Stomach (tissue), 9 donors: ENCODE measurements around the gene MAPKAPK5. TPM values are rescaled to one million over a fixed set of nuclear protein-coding genes. Genes with fewer than 3 reads are reported as not detected.
A peak's percentile ranks its signal among the peaks of the same experiment; 100 is the strongest.

Source experiments
- DNase-seq, 2 donors: peaks; one replicate each; pipeline versions ENCODE4 v3.0.0 to v3.0.0-alpha.2; 2013 to 2019
- H3K27ac ChIP-seq, 5 donors: fragments of 200-600 bp in 4 of 5; sonication (generic) in 4 of 5; one replicate each; pipeline ENCODE4 v1.5.1; 2013 to 2019; ENCODE audit warnings: mild to moderate bottlenecking in 1 of 5, moderate library complexity in 1 of 5
- H3K27me3 ChIP-seq, 3 donors: fragments of 200-600 bp; sonication (generic); one replicate each; pipeline ENCODE4 v1.5.1; 2017 to 2019; ENCODE audit warnings: mixed run types in 1 of 3
- H3K36me3 ChIP-seq, 4 donors: fragments of 200-600 bp; sonication (generic); 1 replicate in 3 of 4; 2 replicates in 1 of 4; pipeline ENCODE4 v1.5.1; 2016 to 2019
- H3K4me1 ChIP-seq, 4 donors: fragments of 200-600 bp; sonication (generic); one replicate each; pipeline ENCODE4 v1.5.1; 2016 to 2019
- H3K4me3 ChIP-seq, 4 donors: fragments of 200-600 bp; sonication (generic) in 3 of 4; one replicate each; pipeline ENCODE4 v1.5.1; 2016 to 2019; ENCODE audit warnings: mild to moderate bottlenecking in 1 of 4
- H3K9me3 ChIP-seq, 4 donors: fragments of 200-600 bp; sonication (generic); one replicate each; pipeline ENCODE4 v1.5.1; 2016 to 2019
- CTCF ChIP-seq, 7 experiments: fragments of 450-650 bp in 4 of 7; fragments of 200-600 bp in 3 of 7; sonication (generic) in 3 of 7; IDR thresholded peaks; one replicate each; pipeline ENCODE4 v1.5.1; 2016 to 2019; ENCODE audit warnings: antibody characterized with exemption in 7 of 7, control low read depth in 2 of 7, mild to moderate bottlenecking in 1 of 7
- EP300 ChIP-seq: sonication (generic); formaldehyde crosslinking; IDR thresholded peaks from one replicate; pipeline ENCODE4 v1.6.1; 2017; ENCODE audit warnings: antibody characterized with exemption
- POLR2A ChIP-seq, 4 donors: fragments of 450-650 bp; IDR thresholded peaks; one replicate each; pipeline ENCODE4 v1.6.1; 2016; ENCODE audit warnings: antibody characterized with exemption in 4 of 4, control low read depth in 2 of 4, mild to moderate bottlenecking in 1 of 4, moderate library complexity in 1 of 4
- POLR2AphosphoS5 ChIP-seq, 3 donors: sonication (generic); formaldehyde crosslinking; IDR thresholded peaks; one replicate each; pipeline ENCODE4 v1.6.1; 2016; ENCODE audit warnings: antibody characterized with exemption in 3 of 3
- WGBS, 5 donors: extraction: QIAGEN DNeasy Blood & Tissue Kit in 3 of 5; methylation state at CpG; one replicate each; pipeline versions ENCODE4 v1.1.5 to v1.1.7; 2013 to 2018; 5-methylcytosine and 5-hydroxymethylcytosine counted together
- intact Hi-C: fragments of 100-400 bp; cut with DNase I; formaldehyde crosslinking; loops from one replicate; pipeline ENCODE4 v1.15.1; 2023; ENCODE audit warnings: low total_unique reads
- polyA plus RNA-seq, 3 donors: library from polyadenylated mRNA; stranded (reverse); fragments of 200-250 nt; gene quantifications; one replicate each; pipeline ENCODE4 v1.2.3, GENCODE V29; 2013
- total RNA-seq, 5 donors: library from RNA; depleted of rRNA; stranded (reverse); fragments of >200 nt; gene quantifications; one replicate each; pipeline versions ENCODE4 v1.1.0 to v1.2.3, GENCODE V29; 2014 to 2016
- donor health status: healthy with polysubstance abuse.
- donor health status: Bipolar disorder and iron deficiency.
- donor health status: healthy.

Gene MAPKAPK5
- total and polyA plus RNA-seq, 8 donors: 15.1 to 124 (median 50.7) TPM

GRCh38 chr12:111887926-111888745, 46.1 kb downstream of the MAPKAPK5 start:
- WGBS, 5 donors: 88 to 97% (median 90%) methylated on average over 9 to 11 of the region's 11 CpGs
- intact Hi-C loops: no loop called here
- H3K27me3 ChIP-seq: no peaks in the 10 kb centered on the region
- TF ChIP-seq CTCF (IDR thresholded peaks at IDR 0.05) (no peak), POLR2AphosphoS5 (IDR thresholded peaks at IDR 0.05) (no peak), EP300 (no peak), POLR2A (IDR thresholded peaks at IDR 0.05) (no peak)
- H3K36me3 ChIP-seq: peaks cover 62 to 100% (median 99%) of the 10 kb centered on the region in 4 donors
- no peak for DNase-seq
- H3K27ac ChIP-seq: peak overlapping the region in 1 of 5 donors; percentile 28
- H3K9me3 ChIP-seq: no peaks in the 10 kb centered on the region
- no peak overlapping the region for H3K4me3 ChIP-seq
- no peaks in the 10 kb centered on the region for H3K4me1 ChIP-seq

DNA sequence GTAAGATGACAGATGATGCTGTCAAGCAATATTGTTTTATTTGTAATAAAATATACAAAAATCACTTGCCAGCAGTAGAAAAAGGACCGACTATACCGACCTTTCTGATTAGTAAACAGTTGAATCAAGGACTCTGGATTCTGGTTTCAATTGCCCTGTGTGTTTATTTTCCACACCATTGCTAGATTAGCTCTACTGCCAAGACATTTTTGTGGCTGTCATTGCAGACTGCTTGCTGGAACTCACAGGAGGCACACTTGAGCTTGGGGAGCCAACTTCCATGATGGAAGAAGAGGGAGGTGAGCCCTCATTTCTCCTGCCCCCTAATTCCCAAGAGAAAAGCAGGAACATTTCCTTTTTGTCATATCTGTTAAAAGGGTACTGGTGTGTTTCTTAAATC, 51.3 kb downstream of the MAPKAPK5 start:
- peaks cover 36 to 90% (median 89%) of the 10 kb centered on the region in 4 donors for H3K36me3 ChIP-seq
- no peaks in the 10 kb centered on the region for H3K27me3 ChIP-seq
- intact Hi-C loops: no loop called here
- H3K4me1 ChIP-seq: no peaks in the 10 kb centered on the region
- no peak for DNase-seq
- no peak overlapping the region for H3K4me3 ChIP-seq
- H3K27ac ChIP-seq: no peak overlapping the region
- no peaks in the 10 kb centered on the region for H3K9me3 ChIP-seq
- TF ChIP-seq POLR2AphosphoS5 (IDR thresholded peaks at IDR 0.05) (peak in 1 of 3 donors; percentile 13), EP300 (no peak)
- 23 to 44% (median 30%) methylated on average over 2 of the region's 2 CpGs for WGBS, 5 donors

DNA sequence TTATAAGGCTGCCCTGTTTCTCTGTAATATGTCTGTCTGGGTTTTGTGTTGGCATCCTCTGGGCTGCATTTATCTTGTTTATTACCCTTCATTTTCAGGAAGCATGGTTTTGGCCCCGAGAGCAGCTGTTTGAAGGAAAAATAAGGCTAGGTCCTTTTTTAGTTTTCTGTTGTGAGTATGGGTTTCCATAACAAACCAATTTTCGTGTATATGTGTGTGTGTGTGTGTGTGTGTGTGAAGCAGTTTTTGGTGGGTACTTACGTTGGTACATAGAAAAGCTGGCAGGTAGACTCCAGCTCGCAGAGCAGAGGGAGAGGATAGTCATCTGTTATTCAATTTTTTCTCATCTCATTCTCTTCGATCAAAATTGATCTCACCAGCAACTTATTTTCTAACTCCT, 52.5 kb downstream of the MAPKAPK5 start:
- Histone ChIP-seq H3K27me3 (no peaks in the 10 kb centered on the region), H3K4me3 (no peak overlapping the region), H3K36me3 (peaks cover 30 to 89% (median 83%) of the 10 kb centered on the region in 4 donors), H3K27ac (no peak overlapping the region), H3K9me3 (no peaks in the 10 kb centered on the region), H3K4me1 (no peaks in the 10 kb centered on the region)
- DNase-seq: no peak
- intact Hi-C loops: no loop called here
- 71 to 93% (median 89%) methylated on average over 5 of the region's 5 CpGs for WGBS, 5 donors
- TF ChIP-seq EP300 (no peak), POLR2A (IDR thresholded peaks at IDR 0.05) (no peak), CTCF (IDR thresholded peaks at IDR 0.05) (no peak), POLR2AphosphoS5 (IDR thresholded peaks at IDR 0.05) (no peak)

DNA sequence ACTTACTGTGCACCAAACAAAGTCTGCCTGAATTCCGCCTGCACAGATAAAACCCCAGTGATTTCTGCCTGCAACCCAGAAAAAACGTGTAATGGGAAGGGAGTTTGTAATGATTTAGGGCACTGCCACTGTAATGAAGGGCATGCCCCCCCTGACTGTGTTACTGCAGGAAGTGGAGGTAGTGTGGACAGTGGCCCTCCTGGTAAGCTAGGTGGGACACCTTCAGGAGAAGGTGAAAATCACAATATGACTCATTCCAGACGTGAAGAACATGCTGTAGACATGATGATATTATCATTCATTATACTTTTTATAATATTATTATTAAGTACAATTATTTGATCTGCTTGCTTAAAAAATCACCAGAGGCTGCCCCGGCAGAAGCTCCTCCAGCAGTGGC, 59.2 kb downstream of the MAPKAPK5 start:
- no peaks in the 10 kb centered on the region for H3K27me3 ChIP-seq
- no peak for TF ChIP-seq CTCF (IDR thresholded peaks at IDR 0.05)
- TF ChIP-seq EP300: no peak
- TF ChIP-seq POLR2AphosphoS5 (IDR thresholded peaks at IDR 0.05): no peak
- no peak for TF ChIP-seq POLR2A (IDR thresholded peaks at IDR 0.05)
- no peaks in the 10 kb centered on the region for H3K4me1 ChIP-seq
- no peaks in the 10 kb centered on the region for H3K9me3 ChIP-seq
- DNase-seq: no peak
- H3K4me3 ChIP-seq: no peak overlapping the region
- H3K36me3 ChIP-seq: peaks cover 0 to 39% (median 22%) of the 10 kb centered on the region in 4 donors
- H3K27ac ChIP-seq: no peak overlapping the region
- intact Hi-C loops: no loop called here
- 72 to 86% (median 80%) methylated on average over 4 of the region's 4 CpGs for WGBS, 5 donors

DNA sequence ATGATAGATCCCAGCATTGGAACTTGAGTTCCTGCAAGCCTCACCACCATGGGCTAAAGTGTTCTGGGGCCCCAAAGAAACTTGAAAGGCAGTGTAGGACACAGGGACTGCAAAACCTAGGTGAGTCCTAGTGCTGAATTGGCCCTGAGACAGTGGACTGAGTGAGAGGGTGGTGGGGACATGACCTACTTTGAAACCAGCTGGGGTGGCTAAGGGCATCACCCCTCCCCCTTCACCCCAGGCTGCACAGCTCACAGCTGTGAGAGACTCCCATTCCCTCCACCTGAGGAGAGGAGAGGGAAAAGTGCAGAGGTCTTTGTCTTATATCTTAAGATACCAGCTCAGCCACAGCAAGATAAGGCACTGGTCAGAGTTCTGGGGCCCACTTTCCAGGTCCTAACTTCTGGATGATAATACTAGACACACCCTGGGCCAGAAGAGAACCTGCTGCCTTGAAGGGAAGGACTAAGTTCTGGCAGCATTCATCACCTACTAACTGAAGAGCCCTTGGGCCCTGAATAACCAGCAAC, 62.5 kb downstream of the MAPKAPK5 start:
- no peaks in the 10 kb centered on the region for H3K27me3 ChIP-seq
- no peak for TF ChIP-seq POLR2AphosphoS5 (IDR thresholded peaks at IDR 0.05)
- TF ChIP-seq EP300: no peak
- TF ChIP-seq CTCF (IDR thresholded peaks at IDR 0.05): no peak
- no peak for TF ChIP-seq POLR2A (IDR thresholded peaks at IDR 0.05)
- H3K4me3 ChIP-seq: no peak overlapping the region
- intact Hi-C loops: no loop called here
- H3K27ac ChIP-seq: no peak overlapping the region
- no peaks in the 10 kb centered on the region for H3K4me1 ChIP-seq
- DNase-seq: no peak
- H3K36me3 ChIP-seq: peaks cover 0 to 17% (median 6%) of the 10 kb centered on the region in 4 donors
- H3K9me3 ChIP-seq: peaks cover 0 to 10% (median 1%) of the 10 kb centered on the region in 4 donors
